ENCODE data around the gene QSER1. TPM values are rescaled to one million over a fixed set of nuclear protein-coding genes. Genes with fewer than 3 reads are reported as not detected.

The QSER1 gene
- total and polyA plus RNA-seq, 4 donors = 3.5 to 59.9 (median 10.6) TPM

DNA sequence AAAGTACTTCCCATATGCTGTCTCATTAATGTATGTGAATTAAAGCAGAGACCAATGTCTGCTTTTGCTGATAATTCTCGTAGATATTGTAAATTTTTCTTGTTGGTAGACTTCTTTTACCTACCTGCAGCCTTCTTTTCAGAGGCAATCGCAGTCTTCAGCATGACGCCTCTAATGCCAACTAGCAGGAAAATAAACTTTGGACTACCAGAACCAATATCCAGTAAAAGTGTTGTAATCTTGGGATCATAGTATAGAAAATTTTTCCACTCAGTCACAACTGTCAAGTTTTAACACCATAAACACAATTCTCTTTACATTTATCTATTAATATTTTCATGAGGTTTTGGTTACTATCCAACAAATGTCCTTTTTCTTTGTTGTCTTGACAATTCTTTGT lies 125.4 kb downstream of the QSER1 start:
- peaks cover 0 to 4% (median 0%) of the 10 kb centered on the region in 4 donors for H3K9me3 ChIP-seq (ENCODE audit: control insufficient read depth in 4 of 4, insufficient read depth in 3 of 4, low read length in 3 of 4)
- H3K27ac ChIP-seq (ENCODE audit: low read depth in 1 of 2, low read length in 1 of 2) = no peak overlapping the region
- TF ChIP-seq, protein P1, sequence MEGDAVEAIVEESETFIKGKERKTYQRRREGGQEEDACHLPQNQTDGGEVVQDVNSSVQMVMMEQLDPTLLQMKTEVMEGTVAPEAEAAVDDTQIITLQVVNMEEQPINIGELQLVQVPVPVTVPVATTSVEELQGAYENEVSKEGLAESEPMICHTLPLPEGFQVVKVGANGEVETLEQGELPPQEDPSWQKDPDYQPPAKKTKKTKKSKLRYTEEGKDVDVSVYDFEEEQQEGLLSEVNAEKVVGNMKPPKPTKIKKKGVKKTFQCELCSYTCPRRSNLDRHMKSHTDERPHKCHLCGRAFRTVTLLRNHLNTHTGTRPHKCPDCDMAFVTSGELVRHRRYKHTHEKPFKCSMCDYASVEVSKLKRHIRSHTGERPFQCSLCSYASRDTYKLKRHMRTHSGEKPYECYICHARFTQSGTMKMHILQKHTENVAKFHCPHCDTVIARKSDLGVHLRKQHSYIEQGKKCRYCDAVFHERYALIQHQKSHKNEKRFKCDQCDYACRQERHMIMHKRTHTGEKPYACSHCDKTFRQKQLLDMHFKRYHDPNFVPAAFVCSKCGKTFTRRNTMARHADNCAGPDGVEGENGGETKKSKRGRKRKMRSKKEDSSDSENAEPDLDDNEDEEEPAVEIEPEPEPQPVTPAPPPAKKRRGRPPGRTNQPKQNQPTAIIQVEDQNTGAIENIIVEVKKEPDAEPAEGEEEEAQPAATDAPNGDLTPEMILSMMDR (IDR thresholded peaks at IDR 0.05; ENCODE audit: control extremely low read depth, extremely low read depth) = no peak
- no peak for DNase-seq
- no peak for ATAC-seq (ENCODE audit: insufficient read depth, low FRiP score)
- no peak overlapping the region for H3K9ac ChIP-seq (ENCODE audit: insufficient read depth in 1 of 2, low read length in 2 of 2)
- no peaks in the 10 kb centered on the region for H3K36me3 ChIP-seq (ENCODE audit: control insufficient read depth in 4 of 4, insufficient read depth in 4 of 4, low read length in 4 of 4)
- peaks cover 0 to 23% (median 3%) of the 10 kb centered on the region in 5 donors for H3K4me1 ChIP-seq (ENCODE audit: control insufficient read depth in 5 of 5, insufficient read depth in 5 of 5, low read length in 5 of 5)
- H3K4me3 ChIP-seq = no peak overlapping the region
- 93 to 94% methylated on average over 3 of the region's 3 CpGs for WGBS, 2 donors
- no peaks in the 10 kb centered on the region for H3K27me3 ChIP-seq (ENCODE audit: control insufficient read depth in 3 of 3, insufficient read depth in 3 of 3, low read length in 2 of 3)

DNA sequence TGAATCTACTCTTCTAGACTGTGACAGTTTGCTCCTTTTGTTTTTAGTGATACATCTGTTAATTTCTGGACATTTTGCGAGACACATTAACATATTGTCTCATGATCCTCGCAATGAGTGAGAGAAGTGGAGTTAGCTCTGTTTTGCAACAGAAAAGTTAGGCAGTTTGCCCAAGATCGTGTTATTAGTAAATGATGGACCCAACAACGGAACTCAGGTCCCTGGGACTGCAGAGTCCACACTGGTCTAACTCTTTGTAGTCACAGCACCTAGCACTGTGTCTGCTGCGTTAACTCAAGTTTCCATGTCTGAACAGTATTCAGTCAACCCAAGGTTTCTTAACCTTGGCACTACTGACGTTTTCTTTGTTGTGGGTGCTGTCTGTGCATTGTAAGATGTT lies 126.2 kb downstream of the QSER1 start:
- ATAC-seq (ENCODE audit: insufficient read depth, low FRiP score) (no peak), DNase-seq (no peak)
- TF ChIP-seq, protein P1 (IDR thresholded peaks at IDR 0.05; ENCODE audit: control extremely low read depth, extremely low read depth) = no peak
- H3K9me3 ChIP-seq (ENCODE audit: control insufficient read depth in 4 of 4, insufficient read depth in 3 of 4, low read length in 3 of 4) = peaks cover 0 to 4% (median 0%) of the 10 kb centered on the region in 4 donors
- no peak overlapping the region for H3K9ac ChIP-seq (ENCODE audit: insufficient read depth in 1 of 2, low read length in 2 of 2)
- no peak overlapping the region for H3K4me3 ChIP-seq
- H3K27ac ChIP-seq (ENCODE audit: low read depth in 1 of 2, low read length in 1 of 2) = no peak overlapping the region
- H3K4me1 ChIP-seq (ENCODE audit: control insufficient read depth in 5 of 5, insufficient read depth in 5 of 5, low read length in 5 of 5) = peaks cover 0 to 23% (median 3%) of the 10 kb centered on the region in 5 donors
- no peaks in the 10 kb centered on the region for H3K27me3 ChIP-seq (ENCODE audit: control insufficient read depth in 3 of 3, insufficient read depth in 3 of 3, low read length in 2 of 3)
- WGBS, 2 donors = 79 to 84% methylated on average over 6 of the region's 6 CpGs
- H3K36me3 ChIP-seq (ENCODE audit: control insufficient read depth in 4 of 4, insufficient read depth in 4 of 4, low read length in 4 of 4) = no peaks in the 10 kb centered on the region

DNA sequence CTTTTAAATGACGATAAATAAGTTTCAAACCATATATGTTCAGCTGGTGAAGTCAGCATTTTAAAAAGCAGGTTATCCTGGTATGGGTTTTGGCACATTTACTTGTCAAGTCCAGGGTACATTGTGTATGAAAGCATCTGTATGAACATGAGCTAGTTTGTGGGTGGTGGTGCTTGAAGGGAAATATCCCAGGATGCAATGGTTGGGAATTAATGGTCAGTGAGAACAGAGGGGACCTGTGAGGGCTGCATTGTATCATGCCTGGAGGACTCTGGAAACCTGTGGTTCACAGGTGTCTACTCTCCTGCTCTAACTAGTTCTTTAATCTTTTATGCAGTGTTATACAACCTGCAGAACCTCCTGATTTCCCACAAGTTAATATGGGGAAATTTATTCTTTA lies 128.9 kb downstream of the QSER1 start:
- TF ChIP-seq, protein P1 (IDR thresholded peaks at IDR 0.05; ENCODE audit: control extremely low read depth, extremely low read depth) = no peak
- DNase-seq = no peak

GRCh38 chr11:33021937-33022336 lies 129.3 kb downstream of the QSER1 start:
- ATAC-seq (ENCODE audit: insufficient read depth, low FRiP score) (no peak), DNase-seq (no peak)
- 86 to 94% methylated on average over 1 of the region's 1 CpG for WGBS, 2 donors
- TF ChIP-seq, protein P1 (IDR thresholded peaks at IDR 0.05; ENCODE audit: control extremely low read depth, extremely low read depth) = no peak
- Histone ChIP-seq H3K4me3 (no peak overlapping the region), H3K36me3 (ENCODE audit: control insufficient read depth in 4 of 4, insufficient read depth in 4 of 4, low read length in 4 of 4) (no peaks in the 10 kb centered on the region), H3K27me3 (ENCODE audit: control insufficient read depth in 3 of 3, insufficient read depth in 3 of 3, low read length in 2 of 3) (no peaks in the 10 kb centered on the region), H3K27ac (ENCODE audit: low read depth in 1 of 2, low read length in 1 of 2) (no peak overlapping the region), H3K9ac (ENCODE audit: insufficient read depth in 1 of 2, low read length in 2 of 2) (no peak overlapping the region), H3K4me1 (ENCODE audit: control insufficient read depth in 5 of 5, insufficient read depth in 5 of 5, low read length in 5 of 5) (peaks cover 0 to 17% (median 0%) of the 10 kb centered on the region in 5 donors), H3K9me3 (ENCODE audit: control insufficient read depth in 4 of 4, insufficient read depth in 3 of 4, low read length in 3 of 4) (no peaks in the 10 kb centered on the region)

More for the DNA sequence above, 128.9 kb downstream of the QSER1 start:
- no peak for ATAC-seq (ENCODE audit: insufficient read depth, low FRiP score)
- WGBS, 2 donors = 90 to 94% methylated on average over 1 of the region's 1 CpG
- no peaks in the 10 kb centered on the region for H3K36me3 ChIP-seq (ENCODE audit: control insufficient read depth in 4 of 4, insufficient read depth in 4 of 4, low read length in 4 of 4)
- no peaks in the 10 kb centered on the region for H3K9me3 ChIP-seq (ENCODE audit: control insufficient read depth in 4 of 4, insufficient read depth in 3 of 4, low read length in 3 of 4)
- no peak overlapping the region for H3K4me3 ChIP-seq
- no peak overlapping the region for H3K9ac ChIP-seq (ENCODE audit: insufficient read depth in 1 of 2, low read length in 2 of 2)
- peaks cover 0 to 22% (median 0%) of the 10 kb centered on the region in 5 donors for H3K4me1 ChIP-seq (ENCODE audit: control insufficient read depth in 5 of 5, insufficient read depth in 5 of 5, low read length in 5 of 5)
- H3K27ac ChIP-seq (ENCODE audit: low read depth in 1 of 2, low read length in 1 of 2) = no peak overlapping the region
- no peaks in the 10 kb centered on the region for H3K27me3 ChIP-seq (ENCODE audit: control insufficient read depth in 3 of 3, insufficient read depth in 3 of 3, low read length in 2 of 3)

Data from lung (tissue), 12 donors.